ENCODE measurements around the gene TRIM46.
"Not testable (repeated sequence)": the region's sequence is repeated elsewhere in the genome, so short reads cannot be mapped to it uniquely, and the experiment has no call there.

The TRIM46 gene

GRCh38 chr1:155205035-155205434 lies 31.4 kb downstream of the TRIM46 start:
- DNase-seq (ENCODE audit: low read depth), result no peak

- DNase-seq (ENCODE audit: low read depth), result no peak
Observed at GRCh38 chr1:155205969-155206593, 32.4 kb downstream of the TRIM46 start.

- DNase-seq (ENCODE audit: low read depth), result peak; percentile 86
Observed at GRCh38 chr1:155206891-155207805, 33.5 kb downstream of the TRIM46 start.

GRCh38 chr1:155207806-155208540 lies 34.3 kb downstream of the TRIM46 start, which contains the start of gene THBS3:
Gene THBS3 (minus strand): TSS chr1:155207897. CDS start chr1:155207876, 21 bp downstream.
- no peak for DNase-seq (ENCODE audit: low read depth)

- peak; percentile 85 for DNase-seq (ENCODE audit: low read depth)
Observed at GRCh38 chr1:155208541-155209311, 35.1 kb downstream of the TRIM46 start, which contains the start of gene MTX1. Gene MTX1 (plus strand): TSS chr1:155208695. CDS start chr1:155208805, 110 bp downstream.

GRCh38 chr1:155209312-155209721 lies 35.7 kb downstream of the TRIM46 start:
- no peak for DNase-seq (ENCODE audit: low read depth)

- DNase-seq (ENCODE audit: low read depth), result no peak
Observed at GRCh38 chr1:155210314-155211104, 36.9 kb downstream of the TRIM46 start.

- not testable (repeated sequence) for DNase-seq (ENCODE audit: low read depth)
Observed at GRCh38 chr1:155211381-155212050, 37.9 kb downstream of the TRIM46 start.

- DNase-seq (ENCODE audit: low read depth), result not testable (repeated sequence)
Observed at GRCh38 chr1:155212051-155212440, 38.4 kb downstream of the TRIM46 start.

GRCh38 chr1:155214702-155215101 lies 41.1 kb downstream of the TRIM46 start:
- not testable (repeated sequence) for DNase-seq (ENCODE audit: low read depth)

- no peak for DNase-seq (ENCODE audit: low read depth)
Observed at GRCh38 chr1:155218854-155219591, 45.4 kb downstream of the TRIM46 start.

GRCh38 chr1:155219592-155220031 lies 46.0 kb downstream of the TRIM46 start:
- DNase-seq (ENCODE audit: low read depth), result no peak

GRCh38 chr1:155220211-155220965 lies 46.7 kb downstream of the TRIM46 start:
- DNase-seq (ENCODE audit: low read depth), result not testable (repeated sequence)

GRCh38 chr1:155223047-155223446 lies 49.4 kb downstream of the TRIM46 start:
- DNase-seq (ENCODE audit: low read depth), result no peak

GRCh38 chr1:155225404-155225759 lies 51.7 kb downstream of the TRIM46 start:
- DNase-seq (ENCODE audit: low read depth), result not testable (repeated sequence)

- peak; percentile 76 for DNase-seq (ENCODE audit: low read depth)
Observed at GRCh38 chr1:155226188-155226909, 52.7 kb downstream of the TRIM46 start.

- DNase-seq (ENCODE audit: low read depth), result no peak
Observed at GRCh38 chr1:155226910-155227260, 53.2 kb downstream of the TRIM46 start.
